ENCODE data around the gene LCN15. TPM values are rescaled to one million over a fixed set of nuclear protein-coding genes. Genes with fewer than 3 reads are reported as not detected.

LCN15 gene
- total and polyA plus RNA-seq, 2 of the 4 experiments (the other 2 are of a cell fraction), result not detected

DNA sequence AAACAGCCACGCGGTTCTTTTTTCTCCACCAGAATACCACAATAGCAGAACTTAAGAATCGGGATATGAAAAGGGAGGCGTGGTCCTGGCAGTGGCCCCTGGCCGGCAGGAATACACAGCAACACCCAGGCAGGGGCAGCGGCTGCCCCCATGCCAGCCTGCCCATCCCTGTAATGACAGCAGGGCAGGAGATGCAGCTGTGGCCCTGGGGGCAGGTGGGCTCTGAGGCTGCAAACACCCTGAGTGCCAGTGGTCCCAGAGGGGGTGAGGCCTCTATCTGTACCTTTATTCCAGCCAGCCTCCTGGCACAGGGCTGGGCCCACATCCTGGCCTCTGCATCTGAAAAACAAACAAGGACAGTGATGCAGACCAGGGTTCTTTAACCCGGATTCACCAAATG is 39.5 kb downstream of the LCN15 start:
- ATAC-seq (ENCODE audit: low read depth) (no peak), DNase-seq (no peak)
- no peak overlapping the region for H2AK9ac ChIP-seq (replicated peaks; ENCODE audit: low read depth, low read length, poor library complexity)
- ChIA-PET CTCF (no interaction called here), POLR2A (ENCODE audit: unreplicated experiment) (no interaction called here)
- H2BK20ac ChIP-seq (ENCODE audit: low read depth, low read length), result no peak overlapping the region
- BruUV-seq (replicated peaks), result no TSS peak
- H3K4me1 ChIP-seq (ENCODE audit: control insufficient read depth, insufficient read depth, low read length), result peaks cover 25% of the 10 kb centered on the region
- H3K36me3 ChIP-seq (ENCODE audit: control insufficient read depth, insufficient read depth, low read length), result peaks cover 51% of the 10 kb centered on the region
- no peak overlapping the region for H3K27ac ChIP-seq (ENCODE audit: insufficient read depth, low read length)
- H2AK5ac ChIP-seq (ENCODE audit: low read depth, low read length), result no peak overlapping the region
- no peak overlapping the region for H2BK120ac ChIP-seq (ENCODE audit: low read depth, low read length)
- in situ Hi-C loops (cut with MboI; ENCODE audit: low sequenced_read_pairs), result no loop called here
- TF ChIP-seq MAFK (IDR thresholded peaks at IDR 0.05; ENCODE audit: low read depth, low read length) (no peak), CEBPB (IDR thresholded peaks at IDR 0.05; ENCODE audit: low read depth, low read length) (no peak), FOS (IDR thresholded peaks at IDR 0.05; ENCODE audit: low read depth, low read length) (no peak), POLR2A (IDR thresholded peaks at IDR 0.05; ENCODE audit: low read depth, low read length) (no peak), CHD1 (IDR thresholded peaks at IDR 0.05; ENCODE audit: low read depth, low read length) (no peak), MAZ (IDR thresholded peaks at IDR 0.05; ENCODE audit: borderline replicate concordance, low read depth, low read length) (no peak), SMC3 (IDR thresholded peaks at IDR 0.05; ENCODE audit: low read depth, low read length) (no peak), RAD21 (IDR thresholded peaks at IDR 0.05; ENCODE audit: low read length) (no peak), CTCF (conservative IDR thresholded peaks at IDR 0.05; ENCODE audit: low read depth, low read length) (no peak), BHLHE40 (IDR thresholded peaks at IDR 0.05; ENCODE audit: low read depth, low read length) (no peak), RFX5 (IDR thresholded peaks at IDR 0.05; ENCODE audit: low read depth, low read length) (no peak)
- TF ChIP-seq, protein P1, sequence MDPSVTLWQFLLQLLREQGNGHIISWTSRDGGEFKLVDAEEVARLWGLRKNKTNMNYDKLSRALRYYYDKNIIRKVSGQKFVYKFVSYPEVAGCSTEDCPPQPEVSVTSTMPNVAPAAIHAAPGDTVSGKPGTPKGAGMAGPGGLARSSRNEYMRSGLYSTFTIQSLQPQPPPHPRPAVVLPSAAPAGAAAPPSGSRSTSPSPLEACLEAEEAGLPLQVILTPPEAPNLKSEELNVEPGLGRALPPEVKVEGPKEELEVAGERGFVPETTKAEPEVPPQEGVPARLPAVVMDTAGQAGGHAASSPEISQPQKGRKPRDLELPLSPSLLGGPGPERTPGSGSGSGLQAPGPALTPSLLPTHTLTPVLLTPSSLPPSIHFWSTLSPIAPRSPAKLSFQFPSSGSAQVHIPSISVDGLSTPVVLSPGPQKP (IDR thresholded peaks at IDR 0.05; ENCODE audit: borderline replicate concordance, low read depth, low read length), result no peak
- H3K4me3 ChIP-seq (ENCODE audit: insufficient read depth, low read depth, low read length), result no peak overlapping the region
- intact Hi-C loops (cut with micrococcal nuclease), result no loop called here
- no peak overlapping the region for H3K14ac ChIP-seq (replicated peaks; ENCODE audit: low read depth, low read length)
- no peak overlapping the region for H2BK15ac ChIP-seq (ENCODE audit: low read depth, low read length)
- no peak overlapping the region for H2AFZ ChIP-seq (replicated peaks; ENCODE audit: low read length, poor library complexity)
- no peak overlapping the region for H3K9ac ChIP-seq (ENCODE audit: low read depth, low read length)
- H4K5ac ChIP-seq (ENCODE audit: low read depth, low read length), result no peak overlapping the region
- H3K18ac ChIP-seq (ENCODE audit: low read depth, low read length), result no peak overlapping the region
- H2BK5ac ChIP-seq (ENCODE audit: low read depth, low read length, poor library complexity, severe bottlenecking), result no peak overlapping the region
- H3K9me3 ChIP-seq (ENCODE audit: control insufficient read depth, insufficient read depth, low read length), result no peaks in the 10 kb centered on the region
- no peak overlapping the region for H3K56ac ChIP-seq (ENCODE audit: extremely low read depth, insufficient read depth, low read length)
- no peaks in the 10 kb centered on the region for H3K27me3 ChIP-seq (ENCODE audit: control insufficient read depth, insufficient read depth, low read length)
- no peak overlapping the region for H4K91ac ChIP-seq (ENCODE audit: insufficient read depth, low read depth, low read length)
- H4K8ac ChIP-seq (ENCODE audit: low read depth in 2 of 2, low read length in 2 of 2), result no peak overlapping the region
- H3K4ac ChIP-seq (ENCODE audit: low read depth, low read length), result no peak overlapping the region
- H3K79me1 ChIP-seq (ENCODE audit: low read depth in 1 of 2, low read length in 2 of 2), result peaks cover 21 to 66% of the 10 kb centered on the region in 2 experiments
- H3K4me2 ChIP-seq (ENCODE audit: low read depth, low read length), result no peak overlapping the region
- peaks cover 81% of the 10 kb centered on the region for H4K20me1 ChIP-seq (ENCODE audit: insufficient read depth, low read length)
- H3K23ac ChIP-seq (ENCODE audit: low read depth, low read length), result no peak overlapping the region
- H3K9me1 ChIP-seq (ENCODE audit: insufficient read depth, low read length), result peaks cover 19% of the 10 kb centered on the region
- dilution Hi-C loops (cut with HindIII; ENCODE audit: low sequenced_read_pairs, unreplicated experiment), result no loop called here
- no CpG with 5 or more reads among the region's 7 CpGs for WGBS, 2 experiments (ENCODE audit: extremely low coverage in 2 of 2, insufficient read length in 1 of 2)

Measured in IMR-90 (cell line).